GM18517 (cell line): ENCODE measurements around the gene PLD5.
"Not testable (repeated sequence)": the region's sequence is repeated elsewhere in the genome, so short reads cannot be mapped to it uniquely, and the experiment has no call there.

Experiments used
- ATAC-seq: cut with Tn5 transposase; IDR thresholded peaks from one replicate; pipeline ENCODE4 v1.9.1; 2021; ENCODE audit warnings: mild to moderate bottlenecking, moderate library complexity; ENCODE audit not compliant: unreplicated experiment

The PLD5 gene

DNA sequence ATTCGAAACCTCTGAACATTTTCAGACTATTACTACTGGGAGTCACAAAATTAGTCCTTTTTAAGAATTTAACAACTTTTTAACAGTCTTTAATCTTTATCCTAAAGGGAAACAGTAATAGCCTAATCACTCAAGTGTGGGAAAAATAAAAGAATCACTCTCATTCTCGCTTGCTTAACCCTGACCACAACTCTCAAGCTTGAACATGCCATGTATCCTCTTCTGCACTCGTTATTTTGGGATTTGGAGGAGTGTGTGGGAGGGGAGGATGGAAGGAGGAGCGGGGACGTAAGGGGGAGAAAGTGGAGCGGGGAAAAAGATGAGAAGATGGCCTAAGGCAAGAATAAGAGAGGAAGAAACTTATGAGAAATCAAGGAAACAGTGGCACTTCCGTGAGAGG, 215.8 kb downstream of the PLD5 start:
- not testable (repeated sequence) for ATAC-seq

DNA sequence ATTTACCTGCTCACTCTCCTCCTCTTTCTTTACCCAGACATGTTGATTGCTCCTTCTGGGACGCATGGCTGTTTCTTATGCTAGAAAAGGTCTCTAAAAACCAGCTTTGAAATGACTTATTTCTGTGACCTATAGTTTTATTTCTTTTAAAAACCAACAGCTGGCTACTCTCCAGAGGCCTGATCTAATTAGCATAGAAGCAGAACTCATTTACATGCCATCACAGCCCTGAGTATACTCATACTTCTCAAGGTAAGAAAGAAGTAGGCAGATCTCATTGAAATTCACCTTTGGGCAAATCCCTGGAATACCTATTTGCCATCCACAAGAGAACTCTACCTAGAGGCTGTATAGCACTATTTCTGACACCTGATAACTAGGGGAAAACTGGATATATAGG, 230.7 kb downstream of the PLD5 start:
- not testable (repeated sequence) for ATAC-seq

DNA sequence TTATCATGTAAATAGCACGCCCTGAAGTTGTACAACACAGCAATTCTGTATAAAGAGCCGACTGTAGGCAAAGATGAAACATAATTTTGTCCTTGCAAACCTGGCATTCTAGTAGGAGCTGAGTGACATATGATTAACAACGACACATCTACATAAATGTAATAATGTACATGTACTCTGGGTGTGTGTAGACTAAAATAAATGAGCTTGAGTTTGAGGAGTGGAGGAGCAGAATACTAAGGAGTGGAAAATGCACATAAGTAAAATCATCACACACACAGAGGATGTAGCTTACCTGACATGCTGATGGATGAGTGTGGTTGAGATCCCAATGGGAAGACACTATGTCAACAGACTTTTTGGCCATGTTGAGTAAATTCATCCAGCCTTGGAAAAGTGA, 236.4 kb downstream of the PLD5 start:
- ATAC-seq = not testable (repeated sequence)

DNA sequence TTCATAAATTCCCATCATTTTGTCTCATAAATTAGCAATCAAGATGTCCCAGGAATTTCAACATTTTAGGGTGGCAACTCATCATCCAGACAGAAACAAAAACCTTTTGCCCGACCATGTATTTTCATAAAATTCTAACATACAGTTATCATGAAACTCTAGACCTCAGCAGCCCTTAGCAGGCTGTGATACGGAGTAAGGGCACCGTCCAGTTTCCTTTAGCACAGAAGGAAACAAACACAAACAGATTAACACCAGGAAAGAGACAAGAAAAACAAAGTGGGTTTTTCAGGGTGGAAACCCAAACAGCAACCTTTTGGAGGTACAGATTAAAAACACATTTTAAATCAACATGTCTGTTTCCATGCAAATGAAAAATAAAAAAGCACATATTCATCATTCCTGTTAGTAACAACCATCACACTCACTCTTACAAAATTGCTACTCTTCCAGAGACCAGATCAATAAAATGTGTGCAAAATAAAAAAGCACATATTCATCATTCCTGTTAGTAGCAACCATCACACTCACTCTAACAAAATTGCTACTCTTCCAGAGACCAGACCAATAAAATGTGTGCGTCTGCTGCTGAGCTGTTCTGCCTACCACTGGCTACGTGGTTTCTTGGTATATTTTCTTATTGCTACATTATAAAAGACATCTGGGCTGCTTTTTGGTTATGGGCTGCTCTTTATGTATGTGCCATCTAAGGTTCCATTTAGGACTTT, 241.6 kb downstream of the PLD5 start:
- ATAC-seq = not testable (repeated sequence)

- ATAC-seq = not testable (repeated sequence)
These were observed 246.1 kb downstream of the PLD5 start for GRCh38 chr1:242278406-242278805.

DNA sequence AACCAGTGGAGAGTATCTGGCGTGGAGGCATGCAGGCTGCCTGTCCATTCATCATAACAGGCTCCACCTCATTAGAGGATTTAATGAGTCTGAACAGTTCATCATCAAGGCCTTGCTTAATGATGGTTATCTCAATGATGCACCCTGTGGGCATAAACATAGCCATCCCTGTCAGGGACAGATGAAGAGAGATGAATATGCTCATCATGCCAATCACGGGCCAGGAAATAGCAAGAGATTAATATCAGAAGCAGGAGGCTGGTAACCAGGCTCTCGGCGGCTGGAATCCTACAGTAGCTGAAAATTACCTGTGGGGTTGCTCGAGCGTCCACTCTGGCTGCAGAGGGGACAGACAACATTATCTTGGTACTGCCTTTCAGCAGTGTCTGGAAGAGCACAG, 247.7 kb downstream of the PLD5 start:
- ATAC-seq = not testable (repeated sequence)

- not testable (repeated sequence) for ATAC-seq
These were observed 257.5 kb downstream of the PLD5 start for GRCh38 chr1:242267004-242267403.

DNA sequence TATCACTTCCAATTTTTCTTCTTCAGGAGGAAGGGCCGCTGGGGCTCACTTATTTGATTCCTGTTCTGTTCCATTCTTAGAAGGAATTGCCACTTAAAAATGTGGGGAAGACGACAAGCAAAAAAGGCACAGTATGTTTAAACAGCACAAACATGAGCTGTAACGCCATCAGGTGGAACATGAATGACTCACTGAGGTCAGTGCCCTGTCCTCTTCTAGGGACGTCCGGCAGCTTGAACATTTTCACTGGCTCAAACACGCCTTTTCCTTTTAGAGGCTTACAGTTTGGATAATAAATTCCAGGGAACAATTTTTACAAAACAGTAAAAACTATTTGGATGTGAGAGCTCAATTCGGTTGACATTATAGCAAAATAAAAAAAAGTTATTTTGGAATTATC, 260.1 kb downstream of the PLD5 start:
- not testable (repeated sequence) for ATAC-seq

DNA sequence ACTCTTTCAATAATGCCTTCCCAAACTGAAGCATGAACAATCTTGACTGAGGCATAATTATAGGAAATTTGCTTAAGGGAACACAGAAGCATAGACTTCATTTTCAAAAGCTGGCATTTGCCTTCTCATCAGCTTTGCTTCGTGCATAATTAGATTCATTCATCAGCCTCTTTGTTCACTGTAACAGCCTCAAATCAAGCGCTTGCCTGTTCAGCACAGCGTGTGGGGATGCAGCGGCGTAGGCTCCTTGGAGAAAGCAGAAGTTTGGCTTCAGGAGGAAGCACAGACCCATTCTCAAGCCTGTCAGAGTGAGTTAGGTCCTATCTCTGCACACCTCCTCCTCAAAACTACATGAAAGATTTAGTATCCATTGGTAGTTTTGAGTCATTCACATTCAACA, 279.2 kb downstream of the PLD5 start:
- ATAC-seq = no peak

- ATAC-seq = peak; percentile 87
These were observed 281.0 kb downstream of the PLD5 start for GRCh38 chr1:242243472-242243871.

DNA sequence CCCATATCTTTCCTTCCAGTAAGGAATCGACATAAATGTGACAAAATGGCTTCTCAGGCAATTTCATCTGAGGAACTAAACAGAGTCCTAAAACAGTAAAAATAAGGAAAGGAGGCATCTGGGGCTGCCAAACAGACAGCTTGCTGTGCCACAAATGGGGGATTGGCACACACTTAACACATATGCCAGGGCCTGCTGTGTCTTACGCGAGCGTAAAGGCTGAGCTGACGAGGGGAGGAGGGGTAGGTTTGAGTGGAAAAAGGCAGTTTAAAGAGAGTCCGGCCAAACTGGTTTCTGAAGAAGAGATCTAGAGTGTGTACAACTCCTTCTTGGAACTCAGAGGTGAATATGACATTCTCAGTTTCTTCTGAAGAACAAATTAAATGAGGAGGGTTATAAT, 281.5 kb downstream of the PLD5 start:
- no peak for ATAC-seq

DNA sequence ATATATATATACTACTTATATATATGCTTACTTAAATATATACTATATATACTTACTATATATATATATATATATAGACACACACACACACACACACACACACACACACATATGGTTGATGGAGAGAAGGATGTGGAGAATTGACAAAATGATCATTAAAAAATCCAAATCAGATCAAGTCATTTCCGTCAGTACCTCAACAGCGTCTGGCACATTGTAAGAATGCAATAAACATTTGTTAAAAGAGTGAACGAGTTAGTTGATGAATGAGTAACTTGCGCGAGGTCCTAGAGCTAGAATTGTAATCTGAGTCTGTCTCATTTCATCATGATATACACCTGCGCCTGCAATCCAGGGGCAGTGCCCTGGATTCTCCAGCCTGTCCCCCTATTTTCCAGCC, 282.6 kb downstream of the PLD5 start:
- ATAC-seq = no peak

DNA sequence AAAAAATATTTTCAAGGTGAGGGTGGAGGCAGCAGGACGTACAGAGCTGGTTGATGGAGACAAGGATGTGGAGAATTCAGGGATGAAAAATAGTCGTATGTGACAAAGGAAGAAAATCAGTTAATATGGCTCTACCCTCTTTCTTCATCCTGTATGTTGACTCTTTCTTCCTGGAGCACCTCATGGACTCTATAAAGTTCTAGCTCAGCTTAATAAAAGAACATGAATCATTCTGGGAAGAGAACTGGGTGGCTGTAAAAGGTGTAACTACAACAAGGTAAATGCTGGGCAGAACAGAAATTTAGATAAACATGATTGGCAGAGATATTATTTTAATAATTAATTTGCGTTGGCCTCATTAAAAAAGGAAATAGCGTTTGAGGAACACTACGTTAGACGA, 283.8 kb downstream of the PLD5 start:
- no peak for ATAC-seq

DNA sequence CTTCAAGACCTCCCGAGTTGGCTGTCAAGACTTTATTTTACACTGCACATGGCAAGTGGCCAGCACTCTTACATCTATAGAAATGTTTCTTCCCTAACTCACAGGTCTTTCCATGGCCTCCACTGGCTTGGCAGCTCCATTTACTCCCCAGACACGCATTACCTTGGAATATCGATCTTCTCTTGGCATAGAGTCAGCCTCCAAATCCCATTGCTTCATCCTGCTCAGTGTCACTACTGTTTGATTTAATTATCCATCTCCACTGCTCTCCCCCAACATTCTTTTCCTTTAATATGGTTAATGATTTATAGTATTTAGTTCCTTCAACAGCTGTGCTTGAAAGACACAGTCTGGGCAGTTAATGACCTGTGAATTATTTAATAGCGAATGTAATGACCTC, 284.4 kb downstream of the PLD5 start:
- ATAC-seq = no peak

DNA sequence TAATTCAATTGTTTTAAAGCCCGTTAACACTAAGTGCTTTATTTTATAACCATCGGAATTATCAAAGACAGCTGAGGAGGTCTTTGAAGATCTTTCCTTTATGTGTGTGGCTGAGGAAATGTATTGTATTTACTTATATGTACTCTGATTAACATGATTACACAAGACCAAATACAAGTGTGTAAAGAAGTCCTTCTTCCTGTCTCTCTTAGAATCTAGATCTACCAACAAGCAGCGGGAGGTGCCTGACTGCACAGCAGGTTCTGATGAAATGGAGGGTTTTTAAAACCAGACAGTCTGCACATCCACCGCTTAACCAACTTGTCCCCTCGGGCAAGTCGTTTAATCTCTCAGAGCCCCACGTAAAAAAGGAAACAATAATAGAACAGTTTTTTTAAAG, 285.1 kb downstream of the PLD5 start:
- no peak for ATAC-seq

DNA sequence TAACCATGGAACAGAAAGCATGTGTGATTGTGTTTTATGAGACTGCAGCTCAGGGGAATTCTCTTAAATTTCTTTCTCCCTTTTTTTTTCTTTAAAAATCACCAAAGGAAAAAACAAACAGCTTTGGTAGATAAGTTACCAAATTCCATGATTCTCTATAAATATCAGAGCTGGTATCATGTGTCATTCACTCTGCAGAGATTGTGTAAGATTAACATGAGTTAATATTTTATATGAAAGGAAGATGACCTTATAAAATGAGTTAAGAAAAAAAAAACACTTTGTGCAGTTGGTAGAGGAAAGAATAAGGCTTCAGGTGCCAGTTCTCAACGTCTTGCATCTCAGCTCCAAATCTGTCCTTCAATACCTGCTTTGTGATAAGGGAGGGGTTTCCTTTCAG, 287.4 kb downstream of the PLD5 start:
- no peak for ATAC-seq

DNA sequence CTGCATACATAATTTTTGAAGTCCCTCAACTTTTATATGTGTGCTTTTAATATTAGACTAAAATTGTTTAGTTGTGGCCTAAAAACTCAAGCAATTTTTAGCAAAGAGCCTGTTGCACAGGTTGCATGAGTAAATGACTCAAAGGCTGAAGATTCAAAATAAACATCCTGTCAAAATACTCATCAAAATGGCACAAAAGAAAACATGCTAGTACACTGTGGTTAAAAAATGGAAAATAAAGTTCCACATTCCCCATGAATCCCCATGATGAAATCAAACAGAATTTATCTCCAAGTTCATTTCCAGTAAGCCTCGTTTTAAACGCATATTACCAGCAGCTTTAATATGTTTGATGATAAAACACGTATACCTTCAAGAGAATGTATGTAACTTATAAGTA, 295.5 kb downstream of the PLD5 start:
- no peak for ATAC-seq

- ATAC-seq = no peak
These were observed 298.5 kb downstream of the PLD5 start for GRCh38 chr1:242225767-242226573.

DNA sequence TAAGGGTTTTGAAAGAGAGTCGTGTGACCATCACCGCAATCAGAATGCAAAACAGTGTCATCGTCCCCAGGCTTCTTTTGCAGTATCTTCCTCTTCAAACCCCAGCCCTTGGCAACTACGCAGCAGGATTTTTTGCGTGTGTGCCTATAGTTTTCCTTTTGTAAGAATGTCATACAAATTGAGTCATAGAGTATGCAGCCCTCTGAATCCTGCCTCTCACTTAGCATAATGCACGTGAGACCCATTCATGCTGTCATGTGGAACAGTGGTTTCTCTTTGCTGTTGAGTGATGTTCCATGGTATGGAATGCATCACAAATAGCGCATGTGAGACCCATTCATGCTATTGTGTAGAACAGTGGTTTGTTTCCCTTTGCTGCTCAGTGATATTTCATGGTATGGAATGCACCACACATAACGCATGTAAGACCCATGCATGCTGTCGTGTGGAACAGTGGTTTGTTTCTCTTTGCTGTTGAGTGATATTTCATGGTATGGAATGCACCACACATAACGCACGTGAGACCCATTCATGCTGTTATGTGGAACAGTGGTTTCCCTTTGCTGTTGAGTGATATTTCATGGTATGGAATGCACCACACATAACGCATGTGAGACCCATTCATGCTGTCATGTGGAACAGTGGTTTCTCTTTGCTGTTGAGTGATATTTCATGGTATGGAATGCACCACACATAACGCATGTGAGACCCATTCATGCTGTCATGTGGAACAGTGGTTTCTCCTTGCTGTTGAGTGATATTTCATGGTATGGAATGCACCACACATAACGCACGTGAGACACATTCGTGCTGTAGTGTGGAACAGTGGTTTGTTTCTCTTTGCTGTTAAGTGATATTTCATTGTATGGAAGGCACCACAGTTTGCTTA, 299.4 kb downstream of the PLD5 start:
- ATAC-seq = not testable (repeated sequence)

- no peak for ATAC-seq
These were observed 300.0 kb downstream of the PLD5 start for GRCh38 chr1:242224461-242224860.

- no peak for ATAC-seq
These were observed 304.6 kb downstream of the PLD5 start for GRCh38 chr1:242219905-242220304.
